Lower lobe of right lung (tissue), 2 donors: Measurements from ENCODE around the gene FIBCD1. TPM values are rescaled to one million over a fixed set of nuclear protein-coding genes. Genes with fewer than 3 reads are reported as not detected.
"Not testable (repeated sequence)": the region's sequence is repeated elsewhere in the genome, so short reads cannot be mapped to it uniquely, and the experiment has no call there.

Experiments
- ATAC-seq, 2 donors: fragments of 200-7000 bp; cut with Tn5 transposase; one replicate each; pipeline ENCODE4 v1.9.1; 2020 to 2022; ENCODE audit warnings: mild to moderate bottlenecking in 2 of 2, moderate library complexity in 2 of 2
- DNase-seq: peaks from one replicate; pipeline ENCODE4 v3.0.0-alpha.2; 2020
- H3K27ac ChIP-seq: fragments of 200-600 bp; one replicate; pipeline ENCODE4 v1.8.0; 2022
- H3K27me3 ChIP-seq: fragments of 200-600 bp; one replicate; pipeline ENCODE4 v1.8.0; 2022; ENCODE audit warnings: low read depth
- H3K36me3 ChIP-seq: fragments of 200-600 bp; one replicate; pipeline ENCODE4 v1.8.0; 2022; ENCODE audit warnings: mild to moderate bottlenecking
- H3K4me1 ChIP-seq: fragments of 200-600 bp; one replicate; pipeline ENCODE4 v1.8.0; 2022
- H3K4me3 ChIP-seq: fragments of 200-600 bp; one replicate; pipeline ENCODE4 v1.8.0; 2022; ENCODE audit warnings: mild to moderate bottlenecking
- H3K9me3 ChIP-seq: fragments of 200-600 bp; one replicate; pipeline ENCODE4 v1.8.0; 2022
- CTCF ChIP-seq: fragments of 200-600 bp; IDR thresholded peaks from one replicate; pipeline ENCODE4 v1.8.0; 2022; ENCODE audit warnings: antibody characterized with exemption, mild to moderate bottlenecking
- intact Hi-C: fragments of 100-400 bp; cut with DNase I; formaldehyde crosslinking; loops from one replicate; pipeline ENCODE4 v1.11.0; 2022
- total RNA-seq: library from RNA; stranded (reverse); fragmentation: NEBNext Ultra II Directional; extraction: Animal tissue kit (Norgen Biotek cat#: 25700); gene quantifications from one replicate; pipeline ENCODE4 v1.2.1, GENCODE V29; 2021
- donor health status: DM: no; HTN: yes; CAD: no; lungs with severe emphysema.

The FIBCD1 gene
- total RNA-seq, 1 donor from 2014 or later, result 1.3 TPM

GRCh38 chr9:130960522-130961378 lies 21.7 kb upstream of the FIBCD1 start:
- TF ChIP-seq CTCF, result no peak
- H3K27ac ChIP-seq, result no peak overlapping the region
- no peaks in the 10 kb centered on the region for H3K36me3 ChIP-seq
- DNase-seq (no peak), ATAC-seq (no peak)
- peaks cover 4% of the 10 kb centered on the region for H3K4me1 ChIP-seq
- H3K4me3 ChIP-seq, result no peak overlapping the region
- intact Hi-C loops, result no loop called here
- peaks cover 18% of the 10 kb centered on the region for H3K27me3 ChIP-seq
- no peaks in the 10 kb centered on the region for H3K9me3 ChIP-seq

- Histone ChIP-seq H3K4me3 (no peak overlapping the region), H3K9me3 (no peaks in the 10 kb centered on the region), H3K36me3 (no peaks in the 10 kb centered on the region), H3K27me3 (peaks cover 18% of the 10 kb centered on the region), H3K27ac (no peak overlapping the region), H3K4me1 (peaks cover 4% of the 10 kb centered on the region)
- no peak for TF ChIP-seq CTCF
- intact Hi-C loops, result no loop called here
- ATAC-seq, result no peak
- DNase-seq, result no peak
Observed at GRCh38 chr9:130959809-130960334, 20.8 kb upstream of the FIBCD1 start.

- H3K36me3 ChIP-seq, H3K4me1 ChIP-seq, intact Hi-C loops, ATAC-seq, H3K4me3 ChIP-seq, H3K27ac ChIP-seq, DNase-seq, H3K9me3 ChIP-seq: not testable (repeated sequence)
- peaks cover 23% of the 10 kb centered on the region for H3K27me3 ChIP-seq
Observed at GRCh38 chr9:130958564-130958963, 19.5 kb upstream of the FIBCD1 start.

- DNase-seq (no peak), ATAC-seq (no peak)
- H3K4me3 ChIP-seq, result no peak overlapping the region
- H3K4me1 ChIP-seq, result peaks cover under 1% of the 10 kb centered on the region
- H3K9me3 ChIP-seq, result no peaks in the 10 kb centered on the region
- H3K27me3 ChIP-seq, result peaks cover 19% of the 10 kb centered on the region
- no peaks in the 10 kb centered on the region for H3K36me3 ChIP-seq
- TF ChIP-seq CTCF, result no peak
- H3K27ac ChIP-seq, result no peak overlapping the region
- intact Hi-C loops, result no loop called here
Observed at GRCh38 chr9:130957451-130958203, 18.6 kb upstream of the FIBCD1 start.

- intact Hi-C loops, result no loop called here
- TF ChIP-seq CTCF, result no peak
- H3K4me1 ChIP-seq, result no peaks in the 10 kb centered on the region
- no peak for ATAC-seq
- H3K4me3 ChIP-seq, result no peak overlapping the region
- H3K27ac ChIP-seq, result no peak overlapping the region
- no peaks in the 10 kb centered on the region for H3K36me3 ChIP-seq
- peaks cover 19% of the 10 kb centered on the region for H3K27me3 ChIP-seq
- H3K9me3 ChIP-seq, result no peaks in the 10 kb centered on the region
- no peak for DNase-seq
Observed at GRCh38 chr9:130956636-130957450, 17.8 kb upstream of the FIBCD1 start.
